ENCODE data around the gene OAF.

GRCh38 chr11:120254788-120255518, 44.1 kb downstream of the OAF start:
- TF ChIP-seq KLF13 (tag; IDR thresholded peaks at IDR 0.05; ENCODE audit: borderline replicate concordance, low read depth): no peak
- no peak for TF ChIP-seq ATF3 (IDR thresholded peaks at IDR 0.05)
- TF ChIP-seq ATF3 (CRISPR knock-in tag; conservative IDR thresholded peaks at IDR 0.05): no peak

Measured in K562 (cell line).